Hippocampal formation (tissue), 2 donors: ENCODE results near the gene ELMO1.

Experiments used
- DNase-seq, 2 donors: peaks; one replicate each; lab custom pipeline; 2025; lab: John Stamatoyannopoulos, UW

ELMO1 gene, protein sequence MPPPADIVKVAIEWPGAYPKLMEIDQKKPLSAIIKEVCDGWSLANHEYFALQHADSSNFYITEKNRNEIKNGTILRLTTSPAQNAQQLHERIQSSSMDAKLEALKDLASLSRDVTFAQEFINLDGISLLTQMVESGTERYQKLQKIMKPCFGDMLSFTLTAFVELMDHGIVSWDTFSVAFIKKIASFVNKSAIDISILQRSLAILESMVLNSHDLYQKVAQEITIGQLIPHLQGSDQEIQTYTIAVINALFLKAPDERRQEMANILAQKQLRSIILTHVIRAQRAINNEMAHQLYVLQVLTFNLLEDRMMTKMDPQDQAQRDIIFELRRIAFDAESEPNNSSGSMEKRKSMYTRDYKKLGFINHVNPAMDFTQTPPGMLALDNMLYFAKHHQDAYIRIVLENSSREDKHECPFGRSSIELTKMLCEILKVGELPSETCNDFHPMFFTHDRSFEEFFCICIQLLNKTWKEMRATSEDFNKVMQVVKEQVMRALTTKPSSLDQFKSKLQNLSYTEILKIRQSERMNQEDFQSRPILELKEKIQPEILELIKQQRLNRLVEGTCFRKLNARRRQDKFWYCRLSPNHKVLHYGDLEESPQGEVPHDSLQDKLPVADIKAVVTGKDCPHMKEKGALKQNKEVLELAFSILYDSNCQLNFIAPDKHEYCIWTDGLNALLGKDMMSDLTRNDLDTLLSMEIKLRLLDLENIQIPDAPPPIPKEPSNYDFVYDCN

DNA sequence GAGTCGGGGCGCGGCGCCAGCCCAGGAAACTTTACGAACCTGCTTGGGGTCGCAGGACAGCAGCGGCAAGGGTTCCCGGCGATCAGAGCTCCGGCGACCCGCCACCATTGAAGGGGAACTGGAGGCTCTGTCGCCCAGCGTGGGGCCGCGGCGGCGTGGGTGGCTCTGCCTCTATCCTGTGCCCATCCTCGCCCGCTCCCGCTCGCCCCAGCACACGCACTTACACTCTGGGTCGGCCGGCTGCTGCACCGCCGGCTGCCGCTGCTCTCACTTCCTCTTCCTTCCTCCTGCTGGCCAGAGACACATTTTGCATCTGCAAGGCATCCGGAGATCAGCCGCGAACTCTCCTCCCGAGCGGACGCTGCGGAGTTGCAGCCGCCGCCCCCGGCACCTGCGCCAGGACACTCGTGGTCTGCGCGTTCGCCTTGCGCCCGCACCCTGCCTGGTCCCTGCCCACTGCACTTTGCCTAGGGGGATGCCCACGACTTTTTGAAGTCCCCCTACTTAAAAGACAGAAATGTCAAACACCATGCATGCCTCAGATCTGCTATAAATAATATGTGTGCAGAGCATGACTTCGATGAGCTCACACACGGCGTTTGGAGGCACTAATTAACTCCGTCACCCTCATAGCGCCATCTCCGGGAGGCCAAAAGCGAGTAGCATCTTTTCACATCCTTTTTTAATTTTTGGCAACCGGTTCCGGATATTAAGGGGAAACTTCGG, at the start of gene ELMO1:
Gene ELMO1, minus strand, starts transcription at position 229 of the 726 bp plus-strand sequence. CDS start 106,174 bp downstream, outside the sequence.
- DNase-seq, result peak; percentile 63 to 72

- no peak for DNase-seq
Observed at GRCh38 chr7:37497576-37497975, 48.9 kb upstream of the ELMO1 start.

GRCh38 chr7:37495574-37496184, 47.0 kb upstream of the ELMO1 start:
- DNase-seq, result peak in 1 of 2 donors; percentile 56

GRCh38 chr7:37494926-37495325, 46.3 kb upstream of the ELMO1 start:
- DNase-seq, result no peak

DNA sequence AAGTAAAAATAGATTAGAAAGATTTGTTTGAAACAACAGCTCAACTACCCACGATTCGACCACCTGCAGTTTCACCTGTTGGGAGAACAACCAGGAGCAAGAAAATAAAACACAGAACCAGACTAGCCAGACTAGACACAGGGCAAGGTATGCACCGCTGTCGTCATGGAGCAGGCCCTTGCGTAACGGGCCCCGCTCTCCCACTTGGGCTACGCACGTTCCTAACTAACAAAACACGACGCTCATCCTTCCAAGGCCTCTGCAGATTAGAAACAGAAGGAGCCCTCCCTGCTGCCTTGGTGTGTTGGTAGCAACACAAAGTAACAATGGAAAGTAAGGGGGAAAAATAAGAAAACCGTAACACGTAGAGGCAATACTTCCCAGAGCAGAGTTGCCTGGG, 45.1 kb upstream of the ELMO1 start:
- DNase-seq, result no peak

DNA sequence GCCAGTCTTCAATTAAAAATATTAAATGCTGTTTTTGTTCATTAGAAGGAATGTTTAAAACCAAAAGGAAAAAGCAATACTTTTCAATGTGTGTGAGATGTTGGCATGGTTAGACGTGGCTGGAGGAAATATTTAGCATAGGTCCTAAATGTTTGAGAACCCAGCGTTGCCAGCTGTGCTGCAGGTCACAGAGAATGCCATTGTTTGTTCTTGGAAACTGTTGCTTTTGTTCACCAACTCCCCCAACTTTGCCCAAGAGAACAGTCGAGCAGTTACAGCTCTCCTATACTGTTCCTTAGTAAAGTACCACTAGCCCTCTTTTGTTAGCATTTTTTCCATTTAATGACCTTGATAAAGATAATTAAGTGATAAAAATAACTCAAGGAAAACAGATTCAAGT, 44.5 kb upstream of the ELMO1 start:
- DNase-seq, result peak; percentile 30 to 68

DNA sequence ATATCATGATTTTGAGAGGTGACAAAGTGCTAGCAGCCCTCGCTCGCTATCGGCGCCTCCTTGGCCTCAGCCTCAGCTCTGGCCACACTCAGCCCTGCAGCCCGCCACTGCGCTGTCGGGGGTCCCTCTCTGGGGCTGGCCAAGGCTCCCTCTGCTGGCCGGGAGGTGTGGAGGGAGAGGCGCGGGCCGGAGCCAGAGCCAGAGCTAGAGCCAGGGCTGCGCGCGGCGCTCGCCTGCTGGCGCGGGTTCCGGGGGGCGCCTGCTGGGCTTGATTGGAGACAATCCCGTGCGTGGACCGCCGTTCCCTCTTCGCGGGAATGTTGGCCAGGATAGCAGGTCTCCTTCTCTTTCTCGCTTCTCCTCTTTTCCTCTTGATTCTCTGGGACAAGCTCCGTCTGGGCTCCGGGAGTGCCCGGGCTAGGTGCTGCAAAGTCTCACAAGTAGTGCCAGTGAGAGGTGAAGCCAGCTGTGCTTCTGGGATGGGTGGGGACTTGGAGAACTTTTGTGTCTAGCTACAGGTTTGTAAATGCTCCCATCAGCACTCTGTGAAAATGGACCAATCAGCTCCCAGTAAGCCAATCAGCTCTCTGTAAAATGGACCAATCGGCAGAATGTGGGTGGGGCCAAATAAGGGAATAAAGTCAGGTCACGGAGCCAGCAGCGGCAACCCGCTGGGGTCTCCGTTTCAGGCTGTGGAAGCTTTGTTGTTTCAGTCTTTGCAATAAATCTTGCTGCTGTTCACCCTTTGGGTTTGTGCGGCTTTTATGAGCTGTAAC, 43.4 kb upstream of the ELMO1 start:
- no peak for DNase-seq

GRCh38 chr7:37489703-37490102, 41.0 kb upstream of the ELMO1 start:
- peak in 1 of 2 donors; percentile 75 for DNase-seq

DNA sequence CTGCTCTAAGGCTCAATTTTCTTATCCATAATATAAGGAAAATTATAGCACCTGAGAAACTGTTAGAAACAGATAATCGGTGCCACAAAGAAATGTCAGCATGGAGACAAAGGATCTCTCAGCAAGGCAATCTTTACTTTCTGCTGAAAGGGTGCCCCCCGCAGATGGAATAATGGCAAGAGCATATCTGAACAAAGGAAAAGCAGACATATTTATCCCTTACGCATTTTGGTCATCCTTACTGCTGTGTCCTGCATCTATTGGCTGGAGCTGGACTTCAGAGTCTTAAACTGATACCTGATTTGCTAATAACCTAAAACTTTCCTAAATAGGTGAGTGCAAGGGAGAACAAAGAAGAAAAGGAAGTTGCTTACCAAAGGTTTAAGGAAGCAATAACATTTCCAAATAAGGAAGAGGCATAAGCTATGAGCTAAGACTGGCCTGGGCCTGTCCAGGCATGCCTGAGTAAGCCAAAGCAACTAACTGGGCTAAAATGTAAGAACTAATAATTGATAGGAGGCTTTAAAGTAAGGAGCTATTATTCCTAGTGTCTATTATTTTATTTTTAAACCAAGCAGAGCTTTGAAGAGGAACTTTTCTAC, 39.6 kb upstream of the ELMO1 start:
- DNase-seq, result no peak

DNA sequence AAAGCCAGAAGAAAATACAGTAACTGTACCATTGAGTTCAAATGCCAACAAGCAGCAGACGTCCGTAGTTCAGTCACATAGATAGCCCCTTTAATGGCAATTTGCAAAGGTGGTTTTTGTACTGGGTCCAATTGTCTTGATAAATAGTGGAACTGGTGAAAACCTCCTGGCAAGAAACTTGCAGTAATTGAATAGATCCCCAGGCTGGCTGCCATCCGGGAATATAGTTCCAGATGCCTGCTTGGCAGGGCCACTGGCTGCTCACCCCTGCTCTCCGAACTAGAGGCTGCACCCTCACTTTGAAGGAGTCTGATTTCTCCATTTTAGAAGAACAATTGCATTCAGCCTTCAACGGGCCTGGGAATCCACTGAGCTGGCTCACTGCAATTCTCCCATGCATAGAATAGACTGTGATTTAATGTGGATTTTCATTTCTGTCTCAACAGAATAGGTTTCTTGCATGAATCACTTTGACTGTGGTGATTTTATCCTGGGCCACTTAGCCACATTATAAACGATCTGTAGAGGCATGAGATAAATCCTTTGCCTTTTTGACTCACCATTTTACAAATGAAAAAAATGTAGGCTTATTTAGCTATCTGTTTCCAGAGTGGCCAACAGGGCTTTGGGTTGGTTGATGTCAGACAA, 35.9 kb upstream of the ELMO1 start:
- DNase-seq, result peak in 1 of 2 donors; percentile 26

DNA sequence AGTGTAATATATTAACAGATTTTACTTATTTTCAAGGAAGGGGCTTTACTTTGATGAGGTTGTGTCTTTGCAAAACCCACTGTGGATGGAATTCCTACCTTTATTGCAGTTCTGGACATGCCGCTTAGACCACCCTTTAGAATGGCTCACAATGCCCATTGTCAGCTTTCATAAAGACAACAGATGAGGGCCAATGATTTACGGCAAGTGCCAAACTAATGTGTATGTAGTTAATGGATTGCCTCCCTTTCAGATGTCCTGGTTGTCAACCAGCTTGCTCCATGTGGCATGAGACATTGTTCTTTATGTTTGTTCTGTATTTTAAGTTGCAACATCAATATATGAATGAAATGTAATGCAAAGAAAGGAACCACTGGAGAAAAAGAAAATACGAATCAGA, 35.0 kb upstream of the ELMO1 start:
- DNase-seq, result no peak

GRCh38 chr7:37482953-37483352, 34.3 kb upstream of the ELMO1 start:
- DNase-seq, result no peak

- peak in 1 of 2 donors; percentile 46 for DNase-seq
Observed at GRCh38 chr7:37482505-37482904, 33.8 kb upstream of the ELMO1 start.

- DNase-seq, result no peak
Observed at GRCh38 chr7:37481722-37482288, 33.1 kb upstream of the ELMO1 start.

- peak in 1 of 2 donors; percentile 41 for DNase-seq
Observed at GRCh38 chr7:37481154-37481553, 32.5 kb upstream of the ELMO1 start.

- DNase-seq, result peak in 1 of 2 donors; percentile 37
Observed at GRCh38 chr7:37480041-37481031, 31.7 kb upstream of the ELMO1 start.

GRCh38 chr7:37476881-37477450, 28.3 kb upstream of the ELMO1 start:
- no peak for DNase-seq

- peak in 1 of 2 donors; percentile 47 for DNase-seq
Observed at GRCh38 chr7:37476428-37476827, 27.8 kb upstream of the ELMO1 start.
